Left renal cortex interstitium (tissue), 4 donors: ENCODE data around the gene RERE. TPM values are rescaled to one million over a fixed set of nuclear protein-coding genes. Genes with fewer than 3 reads are reported as not detected.
"Not testable (repeated sequence)": the region's sequence is repeated elsewhere in the genome, so short reads cannot be mapped to it uniquely, and the experiment has no call there.

Experiments
- DNase-seq, 4 donors: peaks; one replicate each; pipeline ENCODE4 v3.0.0-alpha.2; 2013; ENCODE audit warnings: low read depth in 4 of 4, low spot score in 2 of 4, missing footprints in 1 of 4
- polyA plus RNA-seq, 4 donors: library from polyadenylated mRNA; unstranded; fragments of 120-200 nt; gene quantifications; one replicate each; pipeline ENCODE4 v1.2.1, GENCODE V29; 2013; ENCODE audit not compliant: insufficient read length in 4 of 4

Gene RERE
- polyA plus RNA-seq, 4 donors: 118 to 175 (median 139) TPM

DNA sequence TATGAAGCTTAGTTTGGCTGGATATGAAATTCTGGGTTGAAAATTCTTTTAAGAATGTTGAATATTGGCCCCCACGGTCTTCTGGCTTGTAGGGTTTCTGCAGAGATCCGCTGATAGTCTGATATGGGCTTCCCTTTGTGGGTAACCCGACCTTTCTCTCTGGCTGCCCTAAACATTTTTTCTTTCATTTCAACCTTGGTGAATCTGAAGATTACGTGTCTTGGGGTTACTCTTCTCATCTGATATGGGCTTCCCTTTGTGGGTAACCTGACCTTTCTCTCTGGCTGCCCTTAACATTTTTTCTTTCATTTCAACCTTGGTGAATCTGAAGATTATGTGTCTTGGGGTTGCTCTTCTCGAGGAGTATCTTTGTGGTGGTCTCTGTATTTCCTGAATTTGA lies 371.3 kb downstream of the RERE start:
- not testable (repeated sequence) for DNase-seq

DNA sequence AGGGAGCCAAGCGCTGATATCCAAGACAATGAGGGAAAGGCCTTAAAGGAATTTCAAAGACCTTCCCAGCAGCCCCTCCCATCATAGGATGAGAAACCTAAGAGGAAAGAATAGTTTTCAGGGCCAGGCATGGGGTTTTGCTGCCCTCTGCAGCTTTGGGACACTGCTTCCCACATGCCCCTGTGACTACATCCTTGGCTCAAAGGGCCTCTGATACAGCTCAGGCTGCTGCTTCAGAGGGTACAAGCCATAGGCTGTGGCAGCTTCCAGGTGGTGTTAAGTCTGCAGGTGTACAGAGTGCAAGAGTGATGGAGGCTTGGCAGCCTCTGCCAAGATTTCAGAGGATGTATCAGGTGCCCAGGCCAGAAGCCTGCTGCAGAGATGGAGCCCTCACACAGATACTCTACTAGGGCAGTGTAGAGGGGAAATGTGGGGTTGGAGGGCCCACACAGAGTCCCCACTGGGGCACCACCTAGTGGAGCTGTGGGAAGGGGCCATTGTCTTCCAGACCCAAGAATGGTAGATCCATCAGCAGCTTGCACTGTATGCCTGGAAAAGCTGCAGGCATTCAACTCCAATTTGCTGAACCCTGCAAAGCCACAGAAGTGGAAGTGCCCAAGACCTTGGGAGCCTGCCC lies 373.8 kb downstream of the RERE start:
- no peak for DNase-seq

DNA sequence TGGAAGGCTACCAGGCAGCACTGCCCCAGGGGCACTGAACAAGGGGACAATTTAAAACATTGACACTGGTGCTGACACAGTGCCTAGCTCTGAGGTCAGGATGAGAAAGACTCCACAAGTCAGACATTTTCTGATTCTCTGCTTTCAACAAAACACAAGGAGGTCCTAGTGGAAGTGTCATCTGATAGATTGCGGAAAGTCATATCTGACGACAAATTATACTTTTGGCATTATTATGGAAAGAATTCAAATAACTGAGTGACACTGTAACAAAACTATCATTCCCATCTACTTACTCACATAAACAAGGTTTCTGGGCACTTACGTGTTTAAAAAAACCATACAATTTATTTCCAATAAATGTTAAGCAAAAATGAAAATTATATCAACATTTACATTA lies 376.0 kb downstream of the RERE start:
- DNase-seq: no peak

DNA sequence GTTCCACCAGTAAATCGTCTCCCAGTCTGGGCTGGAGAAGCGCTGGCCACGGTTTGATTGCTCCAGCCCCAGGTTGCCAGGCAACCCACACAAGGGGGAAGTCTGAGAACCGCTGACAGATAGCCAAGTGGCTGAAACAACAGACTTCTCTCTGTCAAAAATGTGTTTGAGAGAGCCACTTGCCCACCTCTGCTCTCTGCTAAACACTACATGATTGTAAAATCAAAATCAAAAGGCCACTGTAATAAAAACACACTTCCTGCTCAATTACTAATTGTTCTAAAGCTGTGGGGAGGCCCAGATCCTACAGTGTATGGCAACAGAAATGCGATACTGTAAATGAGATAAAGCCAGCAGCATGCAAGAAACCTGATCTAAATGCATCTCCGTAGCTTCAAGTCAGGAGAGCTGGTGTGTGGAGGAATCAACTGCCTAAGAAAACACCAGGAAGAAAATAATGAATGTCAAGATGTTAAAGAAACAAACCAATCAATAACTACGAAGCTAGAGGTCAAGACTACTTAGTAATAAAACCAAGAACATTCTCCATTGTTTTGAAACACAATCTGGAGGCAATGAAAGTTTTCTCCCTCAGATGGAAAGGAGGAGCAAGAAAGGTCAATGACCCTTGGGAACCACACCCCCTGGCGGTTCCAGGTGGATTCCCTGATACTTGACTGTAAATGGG lies 378.3 kb downstream of the RERE start:
- DNase-seq: peak in 2 of 4 donors; percentile 70 to 75

DNA sequence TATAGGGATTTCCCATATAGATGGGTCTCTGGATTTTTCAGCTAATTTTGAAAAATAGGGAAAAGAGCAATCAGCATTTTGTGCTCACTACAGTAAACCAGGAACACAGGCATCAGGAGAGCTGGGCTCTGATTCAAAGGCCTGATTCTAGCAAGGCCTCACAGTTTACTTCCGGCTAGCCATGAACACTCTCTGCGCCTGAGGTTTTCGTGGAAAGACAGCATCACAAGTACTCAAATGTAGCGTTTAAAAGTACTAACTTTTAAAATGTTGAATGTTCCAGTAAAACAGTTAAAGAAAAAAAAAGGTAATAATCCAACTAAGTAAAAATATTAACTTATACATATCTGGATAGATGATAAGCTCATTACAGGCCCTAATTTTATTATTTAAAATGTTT lies 379.0 kb downstream of the RERE start:
- DNase-seq: no peak

DNA sequence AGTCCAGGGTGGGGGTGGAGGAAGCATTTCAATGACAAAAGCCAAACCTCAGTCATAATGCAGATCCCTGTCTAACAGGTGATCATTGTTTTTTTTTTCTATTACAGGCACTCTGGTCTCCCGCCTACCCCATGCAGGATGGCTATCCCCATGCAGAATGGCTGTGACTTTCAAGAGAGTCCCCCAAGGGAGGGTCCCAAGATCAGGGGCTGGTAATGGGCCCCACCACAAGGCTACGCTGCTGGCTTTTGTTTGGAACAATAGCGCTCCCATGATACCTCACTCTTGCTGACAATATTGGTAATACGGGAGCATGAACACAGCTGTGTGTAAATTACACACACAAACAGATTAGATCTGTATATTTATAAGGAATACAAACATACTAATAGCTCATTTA lies 380.1 kb downstream of the RERE start:
- DNase-seq: no peak

DNA sequence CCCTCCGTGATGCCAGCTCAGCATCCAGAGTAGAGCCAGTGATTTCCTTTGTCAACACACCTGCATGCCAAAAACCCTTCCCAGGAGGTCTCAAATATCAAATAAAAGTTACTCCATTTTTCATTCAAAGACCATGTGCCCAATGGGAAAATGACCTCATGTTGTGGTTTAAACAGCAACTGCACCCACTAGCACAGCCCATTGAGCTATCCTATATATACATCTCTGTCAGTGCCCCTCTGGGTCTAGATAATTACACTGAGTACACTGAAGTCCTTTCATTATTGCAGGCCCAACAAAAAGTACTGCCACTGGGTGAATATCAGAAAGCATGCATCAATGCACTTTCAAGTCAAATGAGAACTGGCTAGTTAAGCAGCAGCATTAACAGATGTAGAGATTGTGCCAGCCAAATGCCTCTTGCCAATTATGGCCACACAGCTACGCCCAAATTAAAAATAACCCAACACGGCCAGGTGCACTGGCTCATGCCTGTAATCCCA lies 381.8 kb downstream of the RERE start:
- DNase-seq: no peak

DNA sequence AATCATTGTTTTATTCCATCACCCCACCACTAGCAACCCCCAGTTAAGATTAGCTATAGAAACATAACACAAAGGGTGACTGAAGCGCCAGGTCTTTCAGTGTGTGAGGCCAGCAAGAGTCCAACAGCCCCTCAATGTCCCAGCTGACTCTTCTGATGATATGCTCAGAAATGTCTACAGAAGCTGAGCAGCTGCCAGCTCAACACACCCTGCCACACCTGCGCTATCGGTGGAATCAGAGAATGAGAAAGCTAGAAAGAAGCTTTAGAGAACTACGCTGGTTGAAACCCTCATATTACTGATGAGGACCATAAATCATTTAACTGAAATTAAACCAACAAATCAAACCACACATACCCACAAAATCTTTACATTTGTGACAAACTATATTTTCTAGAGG lies 383.3 kb downstream of the RERE start:
- DNase-seq: no peak

DNA sequence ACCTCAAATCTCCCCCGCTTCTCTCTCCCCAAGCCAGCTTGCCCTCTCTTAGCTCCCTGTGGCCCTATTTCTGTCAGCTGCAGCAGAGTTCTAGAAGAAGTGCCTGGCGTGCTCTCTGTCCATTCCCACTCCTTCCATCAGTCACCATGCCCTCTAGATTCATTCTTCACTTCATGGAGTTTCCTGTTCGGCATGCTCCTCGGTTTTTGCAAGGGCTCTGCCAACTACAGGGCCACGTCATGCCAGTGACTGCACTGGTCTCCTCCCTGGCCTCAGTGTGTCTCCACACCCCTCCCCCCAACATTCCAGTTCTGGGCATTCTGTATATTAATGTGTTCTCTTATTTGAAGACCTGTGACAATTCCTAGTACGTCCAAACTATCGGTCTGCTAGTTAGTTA lies 385.7 kb downstream of the RERE start:
- no peak for DNase-seq

DNA sequence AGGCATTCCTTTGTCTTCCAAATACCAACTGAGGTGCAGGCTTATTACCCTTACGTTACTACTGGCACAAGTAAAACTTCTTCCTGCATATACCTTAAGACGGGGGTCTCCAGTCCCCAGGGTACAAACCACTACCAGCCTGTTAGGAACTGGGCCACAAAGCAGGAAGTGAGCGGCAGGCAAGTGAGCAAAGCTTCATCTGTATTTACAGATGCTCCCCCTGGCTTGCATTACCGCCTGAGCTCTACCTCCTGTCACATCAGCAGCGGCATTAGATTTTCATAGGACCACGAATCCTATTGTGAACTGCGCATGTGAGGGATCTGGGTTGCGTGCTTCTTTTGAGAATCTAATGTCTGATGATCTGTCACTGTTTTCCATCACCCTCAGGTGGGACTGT lies 386.4 kb downstream of the RERE start:
- DNase-seq: no peak

DNA sequence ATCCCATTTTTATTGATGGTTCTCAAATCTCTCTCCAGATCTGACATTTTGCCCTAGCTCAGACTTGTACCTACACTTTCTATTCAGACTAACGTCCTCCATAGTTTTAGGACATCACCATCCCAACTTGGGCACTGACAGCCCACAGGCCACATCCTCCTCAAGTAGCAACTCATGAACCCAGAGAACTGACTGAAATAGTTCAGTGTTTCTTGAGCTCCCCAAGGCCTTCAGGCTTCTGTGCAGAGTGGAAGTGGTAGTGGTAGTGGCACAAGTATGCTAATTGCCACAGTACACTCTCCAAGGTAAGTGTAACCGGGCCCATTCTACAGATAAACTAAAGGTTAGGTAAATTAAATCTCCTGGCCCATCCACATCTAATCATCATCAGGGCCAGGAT lies 387.0 kb downstream of the RERE start:
- DNase-seq: no peak

DNA sequence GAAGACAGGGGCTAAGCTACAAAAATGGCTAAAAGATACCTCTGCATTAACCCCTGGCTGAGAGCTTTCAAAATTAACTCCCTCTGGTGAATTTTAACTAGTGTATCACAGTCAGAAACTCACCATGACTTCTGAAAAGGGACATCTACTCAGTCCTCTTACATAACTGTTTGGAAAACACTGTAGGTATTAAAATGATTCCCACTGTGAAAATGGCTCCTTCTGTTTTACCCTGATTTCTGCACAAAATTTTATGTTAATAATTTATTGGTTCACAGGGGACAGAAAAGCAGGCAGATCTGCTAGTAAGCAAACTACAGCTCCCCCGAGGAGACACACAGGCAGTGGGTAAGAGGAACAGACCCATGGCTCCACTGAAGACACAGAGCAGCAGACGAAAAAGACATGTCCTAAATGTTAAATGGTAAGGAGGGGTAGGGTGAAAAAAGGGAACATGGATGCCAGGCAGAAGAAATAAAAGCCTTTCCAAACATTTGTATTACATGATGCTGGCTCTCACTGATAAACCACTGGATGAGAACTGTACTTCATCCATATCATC lies 387.8 kb downstream of the RERE start:
- DNase-seq: no peak

DNA sequence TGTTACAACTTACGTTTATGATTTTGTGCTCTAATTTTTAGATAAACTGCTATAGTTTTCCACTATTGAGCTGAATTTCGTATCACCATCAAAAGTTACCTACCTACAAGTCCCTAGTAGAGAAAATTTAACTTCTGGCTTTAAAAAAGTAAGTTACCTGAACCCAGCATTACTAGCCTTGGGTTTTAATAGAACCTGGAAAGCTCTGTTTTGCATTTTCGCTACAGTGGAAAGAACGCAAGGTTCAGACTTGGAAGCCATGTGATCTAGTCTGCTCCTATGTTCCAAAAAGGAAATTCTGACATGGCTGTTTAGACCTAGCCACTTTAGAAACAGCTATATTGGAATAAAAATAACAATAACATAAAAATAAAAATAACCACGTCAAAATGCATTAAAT lies 389.0 kb downstream of the RERE start:
- DNase-seq: no peak

DNA sequence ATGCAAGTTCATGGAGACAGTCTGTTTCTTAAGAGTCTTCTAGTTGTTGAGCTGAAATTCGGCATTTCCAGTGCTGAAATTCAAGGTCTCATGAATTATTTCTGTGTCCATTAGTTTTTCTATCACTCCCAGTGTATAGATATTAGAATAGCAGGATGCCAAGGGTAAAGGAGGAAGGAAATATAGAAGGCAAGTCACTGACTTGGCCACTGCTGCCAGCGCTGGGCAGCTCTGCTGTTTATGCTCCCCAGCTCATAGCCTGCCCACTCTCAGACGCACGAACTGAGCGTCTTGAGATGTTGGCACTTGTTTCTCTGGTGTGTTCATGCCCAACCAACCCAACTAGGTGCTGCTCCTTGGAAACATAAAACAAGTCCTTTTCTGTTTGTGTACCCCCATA lies 389.5 kb downstream of the RERE start:
- no peak for DNase-seq

DNA sequence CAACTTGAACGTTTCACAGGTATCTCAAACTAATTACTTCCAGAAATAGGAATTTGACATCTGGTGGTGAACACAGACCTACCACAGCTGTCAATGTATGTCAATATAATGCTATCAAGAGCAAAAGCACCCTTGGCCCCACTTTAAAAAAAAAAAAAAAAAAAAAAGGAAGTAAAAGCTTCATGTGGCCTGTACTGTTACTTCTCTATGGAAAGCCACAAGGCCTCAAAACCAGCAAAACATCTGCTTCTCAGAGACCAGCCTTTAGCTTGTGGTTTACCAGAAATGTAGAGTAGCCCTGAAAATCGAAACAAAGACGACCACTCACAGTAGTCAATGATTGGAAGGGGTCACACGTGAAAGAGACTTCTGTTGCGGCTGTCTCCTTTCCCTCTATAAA lies 389.9 kb downstream of the RERE start:
- DNase-seq: no peak

DNA sequence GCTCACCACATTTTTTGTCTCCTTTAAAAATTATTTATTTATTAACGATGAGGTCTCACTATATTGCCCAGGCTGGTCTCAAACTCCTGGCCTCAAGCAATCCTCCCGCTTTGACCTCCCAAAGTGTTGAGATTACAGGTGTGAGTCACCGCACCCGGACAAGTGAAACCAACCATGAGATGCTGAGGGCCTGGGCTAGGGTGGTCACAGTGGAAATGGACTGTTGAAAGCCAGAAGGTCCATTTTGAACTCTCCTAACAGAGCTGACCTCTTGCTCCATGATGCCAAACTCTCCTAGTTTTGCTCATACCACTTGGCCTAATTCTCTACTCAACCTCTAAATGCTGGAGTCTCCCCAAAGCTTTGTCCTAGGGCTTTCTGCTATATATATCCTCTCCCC lies 390.4 kb downstream of the RERE start:
- no peak for DNase-seq

DNA sequence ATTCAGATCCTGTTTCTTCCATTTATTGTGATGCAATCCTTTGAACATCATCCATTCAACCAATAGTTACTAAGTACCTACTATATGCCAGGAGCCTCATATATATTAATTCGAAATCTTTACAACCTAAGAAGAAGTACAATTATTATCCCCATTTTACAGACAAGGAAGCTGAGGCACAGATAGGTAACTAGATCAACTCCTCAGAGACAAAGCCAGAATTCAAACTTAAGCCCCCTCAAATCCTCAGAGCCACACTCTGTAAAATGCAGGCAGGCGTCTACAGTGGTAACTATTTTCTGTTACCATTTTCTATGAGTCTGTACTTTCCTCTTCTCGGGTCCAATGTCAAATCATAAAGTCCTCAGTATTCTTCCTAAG lies 391.7 kb downstream of the RERE start:
- no peak for DNase-seq

DNA sequence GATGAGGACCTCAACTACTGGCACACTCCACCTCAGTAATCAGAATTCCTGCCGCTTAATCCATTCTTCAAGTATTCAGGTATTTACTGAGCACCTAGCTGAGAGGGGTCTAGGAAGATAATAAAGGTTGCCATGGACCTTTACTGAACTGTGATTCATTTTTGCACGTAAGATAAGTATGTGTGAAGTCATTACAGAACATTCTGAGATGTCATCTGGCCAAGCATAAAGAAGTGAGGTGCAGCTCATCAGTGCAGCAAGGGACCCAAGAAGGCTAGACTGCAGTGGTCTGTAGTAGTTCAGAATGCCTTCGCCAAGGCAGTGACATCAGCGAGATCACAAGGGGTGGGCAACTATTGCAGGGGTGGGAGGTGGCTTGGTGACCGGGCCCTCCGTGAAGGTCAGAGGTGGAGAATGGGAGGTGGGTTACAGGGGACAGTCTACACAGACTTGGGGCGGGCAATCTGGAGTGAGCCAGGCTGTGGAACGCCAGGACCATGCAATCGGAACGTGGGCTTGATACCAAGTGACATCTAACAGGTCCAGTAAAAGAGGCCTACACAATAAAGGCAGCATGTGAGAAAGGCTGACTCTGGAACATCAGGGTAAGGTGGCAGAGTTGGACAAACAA lies 392.2 kb downstream of the RERE start:
- DNase-seq: no peak

DNA sequence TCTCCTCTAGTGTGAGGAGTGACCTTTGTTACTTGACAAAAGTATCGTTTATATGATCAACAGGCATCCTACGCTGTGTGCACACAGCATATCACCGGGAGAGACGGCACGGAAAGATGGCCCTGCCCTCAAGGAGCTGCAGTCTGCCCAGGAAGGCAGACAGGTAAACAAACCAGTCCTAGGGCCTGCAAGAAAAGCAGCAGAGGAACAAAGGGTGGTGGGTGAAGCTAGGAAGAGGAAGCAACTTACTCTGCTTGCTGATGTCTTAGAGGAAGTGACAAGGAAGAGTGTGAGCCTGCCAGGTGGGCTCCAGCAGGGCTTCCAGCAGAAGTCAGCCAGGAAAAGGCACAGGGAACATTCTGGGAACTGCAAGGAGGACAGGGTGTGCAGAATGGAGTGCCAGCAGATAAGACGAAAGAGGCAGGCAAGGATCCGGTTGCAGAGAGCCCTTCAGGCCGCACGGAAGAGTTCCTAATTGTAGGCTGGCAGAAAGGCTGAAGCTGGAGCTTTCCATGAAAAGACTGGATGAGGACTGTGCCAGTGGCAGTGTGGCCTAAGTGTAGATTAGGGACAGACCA lies 392.8 kb downstream of the RERE start:
- no peak for DNase-seq

DNA sequence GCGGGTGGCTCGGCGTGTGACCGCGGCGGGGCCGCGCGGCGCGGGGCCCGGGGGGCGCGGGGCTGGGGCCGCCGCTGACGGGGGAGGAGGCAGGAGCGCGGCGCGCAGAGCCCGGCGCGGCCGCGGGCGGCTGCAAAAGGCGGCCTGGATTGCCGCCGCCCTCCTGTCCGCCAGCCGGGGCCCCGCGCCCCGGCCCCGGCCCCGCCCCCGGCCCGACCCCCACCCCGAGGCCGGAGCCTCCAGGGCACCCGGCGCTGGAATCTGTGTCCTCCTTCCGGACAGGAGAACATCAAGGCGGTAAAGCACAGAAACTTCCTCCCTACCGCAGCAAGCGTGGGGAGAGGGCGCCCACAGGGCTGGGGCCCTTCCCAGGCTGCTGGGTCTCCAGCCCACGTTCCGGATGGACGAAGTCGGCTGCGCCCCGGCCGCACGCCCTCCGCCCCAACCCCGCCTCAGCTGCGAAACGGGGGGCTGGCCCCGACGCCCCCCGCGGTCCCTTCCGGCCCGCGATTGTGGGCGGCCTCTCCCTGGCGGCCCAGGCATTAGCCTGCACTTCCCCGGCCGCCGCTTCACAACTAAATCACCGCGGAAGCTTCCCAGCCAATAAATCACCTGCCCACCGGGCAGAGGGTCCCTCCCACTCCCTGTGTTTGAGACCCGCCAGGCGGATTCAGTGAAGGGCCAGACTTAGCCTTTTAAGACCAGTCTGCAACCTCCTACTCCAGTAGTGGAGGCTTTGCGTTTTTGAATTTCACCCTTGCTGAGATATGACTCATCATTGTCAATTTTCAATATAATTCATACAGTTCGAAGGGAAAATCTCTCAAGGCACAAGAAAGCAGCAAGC lies 393.5 kb downstream of the RERE start:
- DNase-seq: peak in 2 of 4 donors; percentile 78 to 84
